ENCODE measurements around the gene IL13RA2.
A peak's percentile ranks its signal among the peaks of the same experiment; 100 is the strongest.

The IL13RA2 gene

GRCh38 chrX:115017455-115017854 lies at the start of gene IL13RA2:
TSS of gene IL13RA2 (minus strand) at chrX:115017616. CDS start at chrX:115017269, 347 bp downstream.
- peak; percentile 1 for DNase-seq (ENCODE audit: low spot score)

- no peak for DNase-seq (ENCODE audit: low spot score)
Observed at GRCh38 chrX:115065304-115065703, 47.9 kb upstream of the IL13RA2 start.

- no peak for DNase-seq (ENCODE audit: low spot score)
Observed at GRCh38 chrX:115060013-115060412, 42.6 kb upstream of the IL13RA2 start.

GRCh38 chrX:115058276-115058675 lies 40.9 kb upstream of the IL13RA2 start:
- peak; percentile 6 for DNase-seq (ENCODE audit: low spot score)

GRCh38 chrX:115054876-115055275 lies 37.5 kb upstream of the IL13RA2 start:
- no peak for DNase-seq (ENCODE audit: low spot score)

- DNase-seq (ENCODE audit: low spot score), result no peak
Observed at GRCh38 chrX:115053223-115053622, 35.8 kb upstream of the IL13RA2 start.

- DNase-seq (ENCODE audit: low spot score), result no peak
Observed at GRCh38 chrX:115047715-115048114, 30.3 kb upstream of the IL13RA2 start.

GRCh38 chrX:115047181-115047580 lies 29.8 kb upstream of the IL13RA2 start:
- no peak for DNase-seq (ENCODE audit: low spot score)

GRCh38 chrX:115040417-115040816 lies 23.0 kb upstream of the IL13RA2 start:
- no peak for DNase-seq (ENCODE audit: low spot score)

GRCh38 chrX:115038406-115038805 lies 21.0 kb upstream of the IL13RA2 start:
- no peak for DNase-seq (ENCODE audit: low spot score)

- no peak for DNase-seq (ENCODE audit: low spot score)
Observed at GRCh38 chrX:115036029-115036428, 18.6 kb upstream of the IL13RA2 start.

- DNase-seq (ENCODE audit: low spot score), result no peak
Observed at GRCh38 chrX:115031989-115032388, 14.6 kb upstream of the IL13RA2 start.

GRCh38 chrX:115030625-115031024 lies 13.2 kb upstream of the IL13RA2 start:
- DNase-seq (ENCODE audit: low spot score), result no peak

GRCh38 chrX:115029869-115030570 lies 12.6 kb upstream of the IL13RA2 start:
- DNase-seq (ENCODE audit: low spot score), result no peak

GRCh38 chrX:115029440-115029839 lies 12.0 kb upstream of the IL13RA2 start:
- no peak for DNase-seq (ENCODE audit: low spot score)

GRCh38 chrX:115023811-115024210 lies 6.4 kb upstream of the IL13RA2 start:
- DNase-seq (ENCODE audit: low spot score), result no peak

GRCh38 chrX:115023139-115023538 lies 5.7 kb upstream of the IL13RA2 start:
- DNase-seq (ENCODE audit: low spot score), result no peak

GRCh38 chrX:115021121-115021520 lies 3.7 kb upstream of the IL13RA2 start:
- no peak for DNase-seq (ENCODE audit: low spot score)

GRCh38 chrX:115018944-115019343 lies 1.5 kb upstream of the IL13RA2 start:
- no peak for DNase-seq (ENCODE audit: low spot score)

- no peak for DNase-seq (ENCODE audit: low spot score)
Observed at GRCh38 chrX:115018040-115018647, 728 bp upstream of the IL13RA2 start.

GRCh38 chrX:115013705-115014104 lies 3.7 kb downstream of the IL13RA2 start:
- DNase-seq (ENCODE audit: low spot score), result no peak

GRCh38 chrX:115011428-115011827 lies 6.0 kb downstream of the IL13RA2 start:
- no peak for DNase-seq (ENCODE audit: low spot score)

GRCh38 chrX:114999906-115000305 lies 17.5 kb downstream of the IL13RA2 start:
- DNase-seq (ENCODE audit: low spot score), result no peak

GRCh38 chrX:114997779-114998178 lies 19.6 kb downstream of the IL13RA2 start:
- DNase-seq (ENCODE audit: low spot score), result no peak
